NK-92 treated with Interleukin-12 subunit alpha and Interleukin-12 subunit beta, amount 100 ng/mL, for 24 hours (cell line): Measurements from ENCODE around the gene SSX2IP.
"Not testable (repeated sequence)": the region's sequence is repeated elsewhere in the genome, so short reads cannot be mapped to it uniquely, and the experiment has no call there.

ENCODE experiments used
- DNase-seq: peaks from one replicate; lab custom pipeline; 2025; lab: John Stamatoyannopoulos, UW

The SSX2IP gene

GRCh38 chr1:84674705-84675104, 15.6 kb downstream of the SSX2IP start:
- DNase-seq = no peak

- no peak for DNase-seq
These were observed 16.2 kb downstream of the SSX2IP start for GRCh38 chr1:84674021-84674420.

- no peak for DNase-seq
These were observed 18.0 kb downstream of the SSX2IP start for GRCh38 chr1:84672080-84672854.

GRCh38 chr1:84669831-84670230, 20.4 kb downstream of the SSX2IP start:
- no peak for DNase-seq

- DNase-seq = no peak
These were observed 22.1 kb downstream of the SSX2IP start for GRCh38 chr1:84668185-84668584.

GRCh38 chr1:84665703-84666317, 24.5 kb downstream of the SSX2IP start:
- no peak for DNase-seq

- no peak for DNase-seq
These were observed 37.1 kb downstream of the SSX2IP start for GRCh38 chr1:84653130-84653677.

GRCh38 chr1:84644472-84644871, 45.8 kb downstream of the SSX2IP start:
- no peak for DNase-seq

- no peak for DNase-seq
These were observed 47.1 kb downstream of the SSX2IP start for GRCh38 chr1:84643183-84643582.

- DNase-seq = no peak
These were observed 47.5 kb downstream of the SSX2IP start for GRCh38 chr1:84642774-84643173.

- not testable (repeated sequence) for DNase-seq
These were observed 50.5 kb downstream of the SSX2IP start for GRCh38 chr1:84639731-84640130.

GRCh38 chr1:84635429-84635828, 54.8 kb downstream of the SSX2IP start:
- no peak for DNase-seq

GRCh38 chr1:84634536-84635205, 55.6 kb downstream of the SSX2IP start:
- no peak for DNase-seq

- DNase-seq = no peak
These were observed 57.4 kb downstream of the SSX2IP start for GRCh38 chr1:84632673-84633434.

GRCh38 chr1:84632137-84632536, 58.1 kb downstream of the SSX2IP start:
- DNase-seq = no peak

- no peak for DNase-seq
These were observed 65.4 kb downstream of the SSX2IP start for GRCh38 chr1:84624876-84625275.

GRCh38 chr1:84621553-84621952, 68.7 kb downstream of the SSX2IP start:
- no peak for DNase-seq

GRCh38 chr1:84620720-84621313, 69.4 kb downstream of the SSX2IP start:
- DNase-seq = peak; percentile 68

GRCh38 chr1:84619383-84620102, 70.7 kb downstream of the SSX2IP start:
- DNase-seq = no peak

- no peak for DNase-seq
These were observed 72.9 kb downstream of the SSX2IP start for GRCh38 chr1:84617349-84617748.

- DNase-seq = no peak
These were observed 74.5 kb downstream of the SSX2IP start for GRCh38 chr1:84615790-84616189.
